IMR-90 (cell line): Measurements from ENCODE around the gene SLC25A26. TPM values are rescaled to one million over a fixed set of nuclear protein-coding genes. Genes with fewer than 3 reads are reported as not detected.
A peak's percentile ranks its signal among the peaks of the same experiment; 100 is the strongest.

Source experiments
- ATAC-seq: fragments of 200-7000 bp; cut with Tn5 transposase; 2 replicates; pipeline ENCODE4 v1.9.1; 2020; ENCODE audit warnings: low read depth, mild to moderate bottlenecking, moderate library complexity
- BruUV-seq: library from RNA; stranded (reverse); fragments of 400-500 nt; replicated peaks from 2 replicates; lab custom pipeline; 2021; lab: Mats Ljungman, UMichigan
- CTCF ChIA-PET: fragments of 300-600 bp; formaldehyde crosslinking; extraction: SDS; loops from one replicate; lab custom pipeline; 2021; ENCODE audit warnings: antibody characterized with exemption; lab: Yijun Ruan, JAX
- POLR2A ChIA-PET: fragments of 300-600 bp; sonication (Branson Sonifier 250); formaldehyde crosslinking; loops from one replicate; lab custom pipeline; 2022; ENCODE audit warnings: antibody characterized with exemption; ENCODE audit not compliant: unreplicated experiment; lab: Charles Lee
- DNase-seq: peaks from one replicate; pipeline ENCODE4 v3.0.0; 2013
- H2AFZ ChIP-seq: replicated peaks from 2 replicates; pipeline ENCODE3; 2013; ENCODE audit warnings: low read length, mild to moderate bottlenecking; ENCODE audit not compliant: poor library complexity
- H2AK5ac ChIP-seq: 2 replicates; pipeline ENCODE4 v1.6.1; 2013; ENCODE audit warnings: low read depth, low read length, inconsistent platforms
- H2AK9ac ChIP-seq: replicated peaks from 2 replicates; pipeline ENCODE3; 2013; ENCODE audit warnings: mild to moderate bottlenecking, low read depth, low read length, moderate library complexity; ENCODE audit not compliant: poor library complexity
- H2BK120ac ChIP-seq: 2 replicates; pipeline ENCODE4 v1.6.1; 2013; ENCODE audit warnings: low read depth, low read length, inconsistent platforms
- H2BK15ac ChIP-seq: 3 replicates; pipeline ENCODE4 v1.6.1; 2013; ENCODE audit warnings: low read depth, low read length, inconsistent platforms
- H2BK20ac ChIP-seq: 2 replicates; pipeline ENCODE4 v1.6.1; 2013; ENCODE audit warnings: low read depth, mild to moderate bottlenecking, inconsistent platforms, low read length, moderate library complexity
- H2BK5ac ChIP-seq: 2 replicates; pipeline ENCODE4 v1.6.1; 2013; ENCODE audit warnings: mild to moderate bottlenecking, low read depth, low read length, inconsistent platforms; ENCODE audit not compliant: poor library complexity, severe bottlenecking
- H3K14ac ChIP-seq: replicated peaks from 2 replicates; pipeline ENCODE4 v1.6.1; 2013; ENCODE audit warnings: low read depth, low read length, inconsistent platforms
- H3K18ac ChIP-seq: 2 replicates; pipeline ENCODE4 v1.6.1; 2013; ENCODE audit warnings: low read depth, low read length, control low read depth
- H3K23ac ChIP-seq: 2 replicates; pipeline ENCODE4 v1.6.1; 2013; ENCODE audit warnings: low read depth, low read length, inconsistent platforms
- H3K27ac ChIP-seq: 2 replicates; pipeline ENCODE4 v1.5.1; 2013; ENCODE audit warnings: mild to moderate bottlenecking, control low read depth, low read length; ENCODE audit not compliant: insufficient read depth
- H3K27me3 ChIP-seq: 2 replicates; pipeline ENCODE4 v1.6.1; 2013; ENCODE audit warnings: low read length; ENCODE audit not compliant: control insufficient read depth, insufficient read depth
- H3K36me3 ChIP-seq: 2 replicates; pipeline ENCODE4 v1.6.1; 2013; ENCODE audit warnings: low read length, mixed read lengths; ENCODE audit not compliant: control insufficient read depth, insufficient read depth
- H3K4ac ChIP-seq: 2 replicates; pipeline ENCODE4 v1.6.1; 2013; ENCODE audit warnings: low read depth, low read length, inconsistent platforms
- H3K4me1 ChIP-seq: 2 replicates; pipeline ENCODE4 v1.6.1; 2013; ENCODE audit warnings: low read length, mixed read lengths; ENCODE audit not compliant: control insufficient read depth, insufficient read depth
- H3K4me2 ChIP-seq: 2 replicates; pipeline ENCODE4 v1.6.1; 2013; ENCODE audit warnings: low read depth, mild to moderate bottlenecking, control low read depth, low read length, moderate library complexity
- H3K4me3 ChIP-seq: 2 replicates; pipeline ENCODE4 v1.5.1; 2013; ENCODE audit warnings: low read depth, mild to moderate bottlenecking, control low read depth, low read length, moderate library complexity; ENCODE audit not compliant: insufficient read depth
- H3K56ac ChIP-seq: 2 replicates; pipeline ENCODE4 v1.6.1; 2013; ENCODE audit warnings: low read length, inconsistent platforms; ENCODE audit not compliant: insufficient read depth; ENCODE audit errors: extremely low read depth
- H3K79me1 ChIP-seq, 2 experiments: 2 replicates each; pipeline ENCODE4 v1.6.1; 2013; ENCODE audit warnings: low read length in 2 of 2, inconsistent platforms in 1 of 2, low read depth in 1 of 2
- H3K9ac ChIP-seq: 2 replicates; pipeline ENCODE4 v1.6.1; 2013; ENCODE audit warnings: low read depth, low read length, control low read depth
- H3K9me1 ChIP-seq: 2 replicates; pipeline ENCODE4 v1.6.1; 2013; ENCODE audit warnings: low read length, inconsistent platforms; ENCODE audit not compliant: insufficient read depth
- H3K9me3 ChIP-seq: 2 replicates; pipeline ENCODE4 v1.6.1; 2013; ENCODE audit warnings: low read length; ENCODE audit not compliant: control insufficient read depth, insufficient read depth
- H4K20me1 ChIP-seq: 2 replicates; pipeline ENCODE4 v1.6.1; 2013; ENCODE audit warnings: low read length, inconsistent platforms; ENCODE audit not compliant: insufficient read depth
- H4K5ac ChIP-seq: 2 replicates; pipeline ENCODE4 v1.6.1; 2013; ENCODE audit warnings: mild to moderate bottlenecking, low read depth, low read length, control low read depth
- H4K8ac ChIP-seq, 2 experiments: 2 replicates each; pipeline ENCODE4 v1.6.1; 2013; ENCODE audit warnings: low read depth in 2 of 2, low read length in 2 of 2, control low read depth in 1 of 2, inconsistent platforms in 1 of 2
- H4K91ac ChIP-seq: 2 replicates; pipeline ENCODE4 v1.6.1; 2013; ENCODE audit warnings: low read depth, low read length, inconsistent platforms; ENCODE audit not compliant: insufficient read depth
- BHLHE40 ChIP-seq: fragments of 150-350 bp; IDR thresholded peaks from 2 replicates; pipeline ENCODE4 v1.6.1; 2016; ENCODE audit warnings: mild to moderate bottlenecking, low read depth, low read length
- CEBPB ChIP-seq: IDR thresholded peaks from 2 replicates; pipeline ENCODE4 v1.6.1; 2012; ENCODE audit warnings: low read depth, low read length, improper control_type of control experiment
- CHD1 ChIP-seq: IDR thresholded peaks from 2 replicates; pipeline ENCODE4 v1.6.1; 2012; ENCODE audit warnings: low read depth, low read length, improper control_type of control experiment
- CTCF ChIP-seq: conservative IDR thresholded peaks from 2 replicates; pipeline ENCODE4 v1.5.1; 2012; ENCODE audit warnings: mild to moderate bottlenecking, low read depth, low read length, improper control_type of control experiment
- FOS ChIP-seq: fragments of 150-350 bp; IDR thresholded peaks from 2 replicates; pipeline ENCODE4 v1.6.1; 2016; ENCODE audit warnings: low read depth, low read length
- MAFK ChIP-seq: IDR thresholded peaks from 2 replicates; pipeline ENCODE4 v1.6.1; 2012; ENCODE audit warnings: low read depth, low read length, improper control_type of control experiment
- MAZ ChIP-seq: IDR thresholded peaks from 2 replicates; pipeline ENCODE4 v1.6.1; 2012; ENCODE audit warnings: low read depth, mild to moderate bottlenecking, low read length, improper control_type of control experiment, moderate library complexity, borderline replicate concordance
- MXI1 ChIP-seq: IDR thresholded peaks from 2 replicates; pipeline ENCODE4 v1.6.1; 2012; ENCODE audit warnings: low read depth, mild to moderate bottlenecking, low read length, moderate library complexity, borderline replicate concordance
- NFE2L2 ChIP-seq: fragments of 150-350 bp; IDR thresholded peaks from 2 replicates; pipeline ENCODE4 v1.6.1; 2016; ENCODE audit warnings: low read depth, mild to moderate bottlenecking, low read length
- POLR2A ChIP-seq: IDR thresholded peaks from 2 replicates; pipeline ENCODE4 v1.6.1; 2012; ENCODE audit warnings: mild to moderate bottlenecking, low read depth, low read length
- RAD21 ChIP-seq: IDR thresholded peaks from 2 replicates; pipeline ENCODE4 v1.6.1; 2012; ENCODE audit warnings: low read length, improper control_type of control experiment
- RCOR1 ChIP-seq: IDR thresholded peaks from 2 replicates; pipeline ENCODE4 v1.6.1; 2012; ENCODE audit warnings: mild to moderate bottlenecking, low read length, improper control_type of control experiment; ENCODE audit not compliant: insufficient replicate concordance
- RFX5 ChIP-seq: IDR thresholded peaks from 2 replicates; pipeline ENCODE4 v1.8.0; 2012; ENCODE audit warnings: low read depth, mild to moderate bottlenecking, low read length, moderate library complexity
- SMC3 ChIP-seq: fragments of 150-350 bp; IDR thresholded peaks from 2 replicates; pipeline ENCODE4 v1.6.1; 2016; ENCODE audit warnings: low read depth, mild to moderate bottlenecking, antibody characterized with exemption, low read length, moderate library complexity
- USF2 ChIP-seq: fragments of 150-350 bp; IDR thresholded peaks from 2 replicates; pipeline ENCODE4 v1.6.1; 2017; ENCODE audit warnings: mild to moderate bottlenecking, antibody characterized with exemption, low read length, low read depth
- WGBS, 2 experiments: methylation state at CpG; one replicate each; pipeline versions ENCODE4 v1.1.5 to v1.1.7; 2013; ENCODE audit warnings: missing lambda C conversion rate in 2 of 2; ENCODE audit not compliant: insufficient read length in 1 of 2; ENCODE audit errors: extremely low coverage in 2 of 2; 5-methylcytosine and 5-hydroxymethylcytosine counted together
- dilution Hi-C: fragments of 300-500 bp; cut with HindIII; formaldehyde crosslinking; loops from one replicate; pipeline ENCODE4 v1.14.3; 2018; ENCODE audit warnings: low sequenced_read_pairs; ENCODE audit not compliant: unreplicated experiment
- in situ Hi-C: fragments of 300-500 bp; cut with MboI; formaldehyde crosslinking; loops from 3 replicates; pipeline ENCODE4 v1.14.3; 2019; ENCODE audit warnings: low sequenced_read_pairs, inconsistent platforms, mixed read lengths
- intact Hi-C: fragments of 100-400 bp; cut with micrococcal nuclease; formaldehyde crosslinking; loops from 2 replicates; pipeline ENCODE4 v1.10.0; 2022
- polyA plus RNA-seq, 3 experiments: library from polyadenylated mRNA; depleted of rRNA; stranded (reverse); fragments of >200 nt; gene quantifications; 2 replicates each; pipeline ENCODE4 v1.2.3, GENCODE V29; 2012; ENCODE audit warnings: low replicate concordance in 1 of 3
- total RNA-seq: library from RNA; depleted of rRNA; stranded (reverse); fragments of >200 nt; gene quantifications from 2 replicates; pipeline ENCODE4 v1.2.3, GENCODE V29; 2012
- TF ChIP-seq, protein P1 (sequence below): fragments of 150-350 bp; IDR thresholded peaks from 2 replicates; pipeline ENCODE4 v1.6.1; 2016; ENCODE audit warnings: low read depth, mild to moderate bottlenecking, low read length, moderate library complexity, borderline replicate concordance

The SLC25A26 gene
- total and polyA plus RNA-seq, 2 of the 4 experiments (the other 2 are of a cell fraction): 10.9 to 12.7 TPM

DNA sequence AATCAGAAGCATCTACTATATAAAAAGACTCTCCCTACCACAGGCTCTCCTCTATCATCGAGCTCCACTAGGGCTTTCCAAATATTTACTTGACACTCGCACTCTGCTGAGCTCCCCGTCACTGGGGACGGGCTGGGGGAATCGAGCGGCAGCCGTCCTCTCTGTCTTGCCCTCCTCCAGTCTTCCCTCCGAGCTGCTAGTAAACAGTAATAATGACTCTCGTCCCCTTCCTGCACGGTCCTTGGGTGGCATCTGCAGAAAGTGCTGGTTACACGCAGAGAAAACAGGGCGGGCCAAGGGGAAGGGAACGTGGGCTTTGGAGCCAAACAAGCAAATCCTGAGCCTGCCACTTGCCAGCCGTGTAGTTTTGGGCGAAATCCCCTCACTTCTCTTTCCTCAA, 183.4 kb downstream of the SLC25A26 start:
- Histone ChIP-seq H3K23ac (peak overlapping the region; percentile 34; the same call in 1 of the 2 replicates), H2AK5ac (no peak overlapping the region; the same call in 1 of the 2 replicates), H3K27me3 (no peaks in the 10 kb centered on the region), H3K79me1 (peaks cover 6 to 43% of the 10 kb centered on the region in 2 experiments; a peak in 3 of 4 replicates), H3K4me2 (no peak overlapping the region), H2AK9ac (no peak overlapping the region), H2BK15ac (peak overlapping the region; percentile 65; the same call in 1 of the 3 replicates), H4K91ac (no peak overlapping the region), H3K4ac (peak overlapping the region; percentile 19; the same call in 1 of the 2 replicates), H3K14ac (no peak overlapping the region), H3K27ac (no peak overlapping the region), H3K56ac (no peak overlapping the region), H3K9ac (no peak overlapping the region), H2BK120ac (no peak overlapping the region; the same call in 1 of the 2 replicates), H4K5ac (no peak overlapping the region), H3K4me3 (no peak overlapping the region), H2BK5ac (no peak overlapping the region), H3K4me1 (peaks cover 20% of the 10 kb centered on the region), H2BK20ac (no peak overlapping the region), H3K36me3 (peaks cover 55% of the 10 kb centered on the region), H3K18ac (no peak overlapping the region), H3K9me3 (no peaks in the 10 kb centered on the region), H3K9me1 (peaks cover 13% of the 10 kb centered on the region; the same call in 1 of the 2 replicates), H2AFZ (no peak overlapping the region), H4K8ac (no peak overlapping the region), H4K20me1 (no peaks in the 10 kb centered on the region; the same call in 1 of the 2 replicates)
- ChIA-PET POLR2A (no interaction called here), CTCF (interaction anchor here (0.5 to 0.9 kb wide), 3 partner anchors 10 to 1287 kb away, joined by 3 to 4 read pairs (median 4); no protein-coding TSS in a partner anchor)
- 59% methylated on average over 7 of the region's 15 CpGs; no CpG with 5 or more reads in 1 of the 2 experiments for WGBS, 2 experiments
- DNase-seq: no peak
- ATAC-seq: no peak
- dilution Hi-C loops: no loop called here
- no TSS peak for BruUV-seq
- TF ChIP-seq FOS (no peak), CEBPB (no peak), RAD21 (no peak), MXI1 (no peak), MAFK (no peak), USF2 (no peak), CTCF (no peak), POLR2A (no peak), BHLHE40 (no peak), RFX5 (no peak), MAZ (no peak), SMC3 (no peak), RCOR1 (no peak), NFE2L2 (no peak), CHD1 (no peak)
- TF ChIP-seq, protein P1, sequence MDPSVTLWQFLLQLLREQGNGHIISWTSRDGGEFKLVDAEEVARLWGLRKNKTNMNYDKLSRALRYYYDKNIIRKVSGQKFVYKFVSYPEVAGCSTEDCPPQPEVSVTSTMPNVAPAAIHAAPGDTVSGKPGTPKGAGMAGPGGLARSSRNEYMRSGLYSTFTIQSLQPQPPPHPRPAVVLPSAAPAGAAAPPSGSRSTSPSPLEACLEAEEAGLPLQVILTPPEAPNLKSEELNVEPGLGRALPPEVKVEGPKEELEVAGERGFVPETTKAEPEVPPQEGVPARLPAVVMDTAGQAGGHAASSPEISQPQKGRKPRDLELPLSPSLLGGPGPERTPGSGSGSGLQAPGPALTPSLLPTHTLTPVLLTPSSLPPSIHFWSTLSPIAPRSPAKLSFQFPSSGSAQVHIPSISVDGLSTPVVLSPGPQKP: no peak
- intact Hi-C loops: loop anchor here (10.0 kb wide), 1 partner anchor 331 kb away; no protein-coding TSS in a partner anchor
- in situ Hi-C loops: loop anchor here (10.0 kb wide), 1 partner anchor 129 kb away; no protein-coding TSS in a partner anchor
